GM18511 (cell line): ENCODE data around the gene METRNL.
"Not testable (repeated sequence)": the region's sequence is repeated elsewhere in the genome, so short reads cannot be mapped to it uniquely, and the experiment has no call there.

Experiments used
- ATAC-seq: cut with Tn5 transposase; IDR thresholded peaks from one replicate; pipeline ENCODE4 v1.9.1; 2021; ENCODE audit warnings: mild to moderate bottlenecking, moderate library complexity; ENCODE audit not compliant: unreplicated experiment

METRNL gene

DNA sequence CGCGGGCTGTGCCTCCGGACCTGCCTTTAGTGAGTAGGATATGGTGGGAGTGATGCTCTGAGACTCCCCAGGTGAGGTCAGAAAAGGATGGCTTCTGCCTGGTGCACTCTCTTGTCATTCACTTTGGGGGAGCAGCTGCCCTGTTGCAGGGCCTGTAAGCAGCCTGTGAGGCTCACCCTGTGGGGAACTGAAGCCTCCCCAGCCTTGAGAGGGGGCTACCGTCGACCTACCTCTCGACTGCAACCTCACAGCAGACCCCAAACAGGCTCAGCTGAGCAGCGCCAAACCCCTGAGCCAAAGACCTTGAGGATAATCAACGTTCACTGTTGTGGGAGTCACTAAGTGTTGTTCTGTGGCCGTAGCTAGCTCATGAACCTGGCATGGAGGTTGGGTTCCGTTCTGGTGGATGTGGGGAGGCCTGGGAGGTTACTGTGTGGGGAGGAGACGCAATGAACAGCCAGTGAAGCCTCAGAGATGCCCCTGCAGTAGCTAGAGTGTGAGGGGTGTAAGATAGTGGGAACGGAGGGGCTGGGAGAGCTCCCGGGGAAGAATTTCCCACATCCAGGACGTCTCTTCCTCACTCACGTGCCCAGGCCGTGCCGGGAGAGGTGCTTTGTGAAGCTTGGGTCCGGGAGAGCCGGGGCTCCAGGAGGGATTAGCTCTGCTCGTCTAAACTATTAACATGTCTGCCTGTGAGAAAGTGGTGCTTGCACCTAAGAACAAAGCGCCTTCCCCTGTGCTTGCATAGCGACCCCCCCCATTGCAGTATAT is 38.8 kb downstream of the METRNL start:
- no peak for ATAC-seq

GRCh38 chr17:83119987-83120864 is 40.8 kb downstream of the METRNL start:
- ATAC-seq = peak; percentile 79

- not testable (repeated sequence) for ATAC-seq
These were observed 42.1 kb downstream of the METRNL start for GRCh38 chr17:83121473-83121872.

DNA sequence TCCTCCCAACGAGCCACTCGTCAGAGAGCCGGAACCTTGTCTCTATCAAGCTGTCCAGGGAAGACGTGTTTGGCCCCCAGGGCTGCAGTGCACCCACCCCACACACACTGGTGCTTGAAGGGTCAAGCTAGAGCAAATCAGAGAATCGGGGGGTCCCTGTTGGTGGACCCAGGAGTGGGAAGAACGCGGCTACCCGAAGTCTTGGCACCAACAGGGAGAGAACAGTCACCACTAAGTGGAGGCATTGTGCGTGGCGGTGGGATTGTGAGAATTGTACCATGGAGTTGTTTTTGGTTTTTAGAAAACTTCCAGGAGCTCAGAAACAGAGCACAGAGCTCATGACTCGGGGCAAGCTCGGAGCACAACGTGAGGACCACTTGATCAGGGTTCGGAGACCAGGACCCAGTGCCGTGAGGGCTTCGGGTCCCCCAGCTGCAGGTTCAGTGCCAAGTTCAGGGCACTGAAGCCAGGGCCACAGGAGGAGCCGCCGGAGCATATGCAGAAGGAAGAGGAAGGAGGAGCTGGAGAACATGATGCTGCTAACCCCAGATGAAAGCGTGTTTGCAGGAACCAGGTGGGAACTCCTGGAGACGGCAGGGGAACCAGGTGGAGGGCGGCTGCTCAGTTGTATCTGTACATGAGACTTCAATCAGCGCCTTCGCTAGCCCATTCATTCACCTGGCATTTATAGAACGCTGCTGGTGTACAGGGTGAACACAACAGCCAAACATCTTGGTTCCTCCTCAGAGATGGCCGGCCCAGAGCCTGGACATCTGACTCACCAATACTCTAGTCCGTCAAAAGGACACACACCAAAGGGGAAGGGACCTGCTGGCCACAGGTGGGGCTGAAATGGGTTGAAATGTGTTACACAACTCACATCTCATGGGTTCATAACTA is 42.8 kb downstream of the METRNL start:
- ATAC-seq = no peak

DNA sequence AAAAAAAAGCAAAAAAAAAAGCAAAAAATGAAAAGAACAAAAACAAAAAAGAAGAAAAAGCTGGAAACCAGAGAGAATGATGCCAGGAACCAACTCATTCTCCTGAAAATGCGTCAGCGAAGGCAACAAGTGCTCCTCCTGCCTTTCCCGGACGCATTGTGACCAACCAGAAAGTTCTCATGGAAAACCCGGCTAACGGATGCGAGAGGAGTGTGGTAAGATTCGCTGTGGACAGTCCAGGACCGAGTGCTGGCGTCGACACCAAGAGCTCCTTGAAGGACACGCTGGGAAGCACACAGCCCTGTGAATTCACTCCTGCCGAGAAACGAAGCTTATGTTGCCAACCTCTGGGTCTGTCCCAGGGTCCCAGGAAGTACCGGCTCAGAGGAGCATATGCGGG is 43.4 kb downstream of the METRNL start:
- no peak for ATAC-seq

DNA sequence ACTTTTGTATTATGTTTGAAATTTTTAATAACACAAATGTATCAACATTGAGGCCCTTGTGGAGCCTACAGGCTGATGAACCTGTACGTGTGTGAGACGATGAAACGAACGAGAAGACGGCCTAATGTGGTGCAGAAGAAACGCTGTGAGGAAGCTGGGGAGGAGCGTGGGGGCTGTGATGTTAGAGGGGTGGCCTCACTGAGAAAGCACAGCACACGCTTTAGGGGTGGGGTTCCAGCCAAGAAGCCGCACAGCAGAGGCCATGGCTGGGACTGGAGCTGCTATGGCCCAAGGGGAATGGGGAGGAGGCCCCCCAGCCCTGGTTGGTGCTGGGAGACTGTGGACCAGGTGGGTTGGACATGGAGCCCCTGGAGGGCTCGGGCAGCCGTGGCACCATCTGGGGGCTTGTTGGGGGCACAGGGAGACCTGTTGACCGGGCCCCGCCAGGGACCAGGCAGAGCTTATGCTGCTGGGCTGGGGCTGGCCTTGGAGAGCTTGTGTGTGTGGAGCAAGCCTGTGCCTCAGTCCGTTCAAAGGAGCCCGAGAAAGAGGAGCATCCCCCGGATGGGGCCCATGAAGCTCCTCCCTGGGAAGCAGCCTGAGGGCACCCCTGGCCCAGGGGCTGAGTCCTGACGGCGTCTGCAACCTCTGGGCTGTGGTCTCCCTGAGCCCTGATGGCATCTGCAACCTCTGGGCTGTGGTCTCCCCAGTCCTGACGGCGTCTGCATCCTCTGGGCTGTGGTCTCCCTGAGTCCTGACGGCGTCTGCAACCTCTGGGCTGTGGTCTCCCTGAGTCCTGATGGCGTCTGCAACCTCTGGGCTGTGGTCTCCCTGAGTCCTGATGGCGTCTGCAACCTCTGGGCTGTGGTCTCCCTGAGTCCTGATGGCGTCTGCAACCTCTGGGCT is 44.7 kb downstream of the METRNL start:
- ATAC-seq = no peak

DNA sequence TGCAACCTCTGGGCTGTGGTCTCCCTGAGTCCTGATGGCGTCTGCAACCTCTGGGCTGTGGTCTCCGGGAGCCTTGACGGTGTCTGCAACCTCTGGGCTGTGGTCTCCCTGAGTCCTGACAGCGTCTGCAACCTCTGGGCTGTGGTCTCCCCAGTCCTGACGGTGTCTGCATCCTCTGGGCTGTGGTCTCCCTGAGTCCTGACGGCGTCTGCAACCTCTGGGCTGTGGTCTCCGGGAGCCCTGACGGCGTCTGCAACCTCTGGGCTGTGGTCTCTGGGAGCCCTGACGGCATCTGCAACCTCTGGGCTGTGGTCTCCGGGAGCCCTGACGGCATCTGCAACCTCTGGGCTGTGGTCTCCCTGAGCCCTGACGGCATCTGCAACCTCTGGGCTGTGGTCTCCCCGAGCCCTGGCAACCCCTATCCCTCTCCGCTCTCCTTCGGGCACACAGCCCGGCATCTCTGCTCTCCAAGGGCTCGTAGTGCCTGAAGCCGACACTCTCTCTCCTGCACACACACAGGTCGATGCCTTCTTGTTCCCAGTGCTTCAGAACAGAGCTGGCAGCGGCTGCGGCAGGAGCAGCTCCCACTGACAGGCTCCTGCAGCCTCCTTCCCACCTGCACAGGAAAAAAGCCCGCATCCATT is 45.6 kb downstream of the METRNL start:
- no peak for ATAC-seq

GRCh38 chr17:83125515-83126274 is 46.3 kb downstream of the METRNL start:
- no peak for ATAC-seq

DNA sequence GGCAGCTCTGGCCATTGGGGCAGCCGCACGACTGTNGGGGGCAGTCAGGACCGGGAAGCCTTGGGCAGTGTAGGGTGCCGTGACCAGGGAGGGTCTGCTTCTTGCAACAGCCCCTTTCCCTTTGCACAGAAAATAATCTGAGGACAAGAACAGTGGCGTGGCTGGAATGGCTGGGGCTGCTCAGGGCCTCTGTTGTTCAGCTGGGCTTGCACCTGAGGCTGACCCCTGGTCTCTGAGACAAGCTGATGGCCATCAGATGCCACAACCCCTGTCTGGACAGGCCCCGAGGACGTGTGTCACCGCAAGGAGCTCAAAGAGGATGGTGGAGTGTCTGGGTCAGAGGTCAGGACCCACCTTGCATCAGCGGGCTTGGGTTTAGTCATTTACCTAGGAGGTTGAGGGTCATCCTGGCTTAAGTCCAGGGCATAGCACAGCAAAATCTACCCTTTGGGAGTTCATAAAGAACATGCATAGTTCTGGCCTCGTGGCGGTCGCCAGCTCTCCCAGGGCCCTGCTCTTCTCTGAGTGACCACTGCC is 46.9 kb downstream of the METRNL start:
- no peak for ATAC-seq

DNA sequence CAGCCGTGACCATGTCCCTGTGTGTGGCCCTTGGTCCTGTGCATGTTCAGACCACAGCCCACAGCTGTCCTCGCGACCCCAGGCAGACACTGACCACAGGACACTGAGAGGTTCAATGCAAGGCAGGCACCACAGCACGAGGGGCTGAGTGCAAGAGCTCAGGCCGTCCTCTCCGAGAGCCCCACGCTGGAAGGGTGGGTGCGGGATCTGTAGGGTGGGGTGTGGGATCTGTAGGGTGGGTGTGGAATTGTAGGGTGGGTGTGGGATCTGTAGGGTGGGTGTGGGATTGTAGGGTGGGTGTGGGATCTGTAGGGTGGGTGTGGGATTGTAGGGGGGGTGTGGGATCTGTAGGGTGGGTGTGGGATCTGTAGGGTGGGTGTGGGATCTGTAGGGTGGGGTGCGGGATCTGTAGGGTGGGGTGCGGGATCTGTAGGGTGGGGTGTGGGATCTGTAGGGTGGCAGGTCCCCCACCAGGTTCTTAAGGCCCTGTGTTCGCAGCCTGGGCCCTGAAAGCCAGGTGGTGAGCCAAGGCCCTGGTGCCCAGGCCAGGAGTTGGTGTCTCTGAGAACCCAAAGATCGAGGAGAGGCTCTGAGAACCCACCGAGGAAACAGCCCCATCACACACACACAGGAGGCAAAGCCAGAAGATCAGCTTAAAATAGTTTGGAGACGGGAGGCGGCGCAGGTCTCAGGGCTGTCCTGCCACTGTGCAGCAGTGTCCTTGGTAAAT is 48.2 kb downstream of the METRNL start:
- ATAC-seq = no peak

- ATAC-seq = no peak
These were observed 49.2 kb downstream of the METRNL start for GRCh38 chr17:83128306-83129240.

GRCh38 chr17:83129676-83130075 is 50.3 kb downstream of the METRNL start:
- no peak for ATAC-seq

GRCh38 chr17:83131401-83132011 is 52.1 kb downstream of the METRNL start:
- no peak for ATAC-seq

- no peak for ATAC-seq
These were observed 53.1 kb downstream of the METRNL start for GRCh38 chr17:83132251-83133081.

DNA sequence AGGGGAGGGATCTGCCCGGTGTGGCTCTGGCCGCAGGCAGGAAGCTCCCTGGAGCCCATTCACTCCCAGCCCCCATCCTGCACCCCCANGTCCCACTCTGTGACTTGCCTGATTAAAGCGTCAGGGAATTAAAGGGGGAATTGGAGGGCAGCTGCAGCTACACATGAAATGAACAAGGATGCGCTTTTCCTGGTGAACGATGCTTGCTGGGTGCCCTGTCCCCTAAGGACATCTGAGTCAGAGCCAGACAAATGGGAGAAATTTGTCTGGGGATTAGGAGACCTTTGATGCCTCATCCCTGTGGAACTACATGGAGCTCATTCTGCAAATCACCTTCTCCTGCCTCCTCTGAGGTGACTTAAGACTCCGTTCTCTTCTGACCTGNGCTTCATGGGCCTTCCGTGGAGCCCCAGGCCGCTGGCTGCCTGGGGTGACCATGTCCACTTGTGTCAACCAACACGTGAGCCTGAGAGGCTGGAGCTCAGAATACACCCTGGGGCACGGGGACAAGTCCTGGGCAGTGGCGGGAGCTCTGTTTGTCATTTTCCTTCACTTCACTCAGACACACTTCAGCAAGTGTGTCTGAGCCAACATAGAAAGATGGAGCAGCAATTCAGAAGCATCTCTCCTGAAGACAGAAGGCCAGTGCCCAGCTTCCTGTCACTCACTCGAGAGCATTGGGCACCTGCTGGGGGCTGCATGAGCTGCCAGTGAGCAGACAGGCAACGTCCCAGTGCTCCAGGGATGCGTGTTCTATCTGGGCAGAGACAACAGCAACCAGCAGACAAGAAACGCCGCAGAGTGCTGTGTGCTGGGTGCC is 54.1 kb downstream of the METRNL start:
- ATAC-seq = no peak
